K562 (cell line): Measurements from ENCODE around the gene WDR81. TPM values are rescaled to one million over a fixed set of nuclear protein-coding genes. Genes with fewer than 3 reads are reported as not detected.

ENCODE experiments used
- CEBPB ChIP-seq: fragments of 450-650 bp; IDR thresholded peaks from 2 replicates; pipeline ENCODE4 v1.6.1; 2016; ENCODE audit warnings: missing genetic modification characterization, missing compliant biosample characterization
- MCM5 ChIP-seq: fragments of 450-650 bp; IDR thresholded peaks from 2 replicates; pipeline ENCODE4 v1.6.1; 2016; ENCODE audit warnings: low read depth
- ZFX ChIP-seq: sonication (generic); formaldehyde crosslinking; IDR thresholded peaks from 2 replicates; pipeline ENCODE4 v1.8.0; 2022; ENCODE audit warnings: mild to moderate bottlenecking, missing genetic modification reagents, moderate library complexity
- ZNF143 ChIP-seq: sonication (generic); formaldehyde crosslinking; IDR thresholded peaks from 2 replicates; pipeline ENCODE4 v1.9.0; 2022; ENCODE audit warnings: mild to moderate bottlenecking, missing genetic modification reagents
- ZNF282 ChIP-seq: sonication (generic); formaldehyde crosslinking; IDR thresholded peaks from 2 replicates; pipeline ENCODE4 v1.8.1; 2023; ENCODE audit warnings: missing genetic modification reagents
- polyA plus RNA-seq, 8 experiments: library from polyadenylated mRNA; depleted of rRNA in 4 of 8; stranded (reverse) in 5 of 8; unstranded in 3 of 8; fragments of >200 nt; fragmentation: Nextera tagmentation in 2 of 8; fragmentation: Illumina TruSeq in 1 of 8; extraction: Ambion mirVana in 2 of 8; extraction: Trizol in 1 of 8; gene quantifications; 2 replicates each; pipeline versions ENCODE4 v1.2.1 to v1.2.3, GENCODE V29; 2011 to 2014; ENCODE audit warnings: inconsistent platforms in 1 of 8, missing spikeins in 1 of 8
- total RNA-seq, 7 experiments: library from RNA; depleted of rRNA in 6 of 7; stranded (reverse); fragments of >200 nt in 6 of 7; fragmentation: Illumina TruSeq in 2 of 7; extraction: Trizol in 2 of 7; gene quantifications; 2 replicates each; pipeline versions ENCODE4 v1.2.1 to v1.2.3, GENCODE V29; 2011 to 2021; ENCODE audit warnings: low replicate concordance in 1 of 7
- TF ChIP-seq, protein P1 (sequence below): fragments of 250-450 bp; sonication (Bioruptor Pico); IDR thresholded peaks from 2 replicates; pipeline ENCODE4 v1.5.0; 2020; ENCODE audit warnings: mild to moderate bottlenecking
- TF ChIP-seq, protein P2 (sequence below): sonication (generic); formaldehyde crosslinking; IDR thresholded peaks from 2 replicates; pipeline ENCODE4 v1.8.0; 2022; ENCODE audit warnings: missing genetic modification reagents, mild to moderate bottlenecking, moderate library complexity, borderline replicate concordance

The WDR81 gene
- total and polyA plus RNA-seq, 9 of the 15 experiments (the other 6 are each of a cell fraction or from before 2014, with no cell fraction given), result 0.01 to 17.1 (median 3.3) TPM

DNA sequence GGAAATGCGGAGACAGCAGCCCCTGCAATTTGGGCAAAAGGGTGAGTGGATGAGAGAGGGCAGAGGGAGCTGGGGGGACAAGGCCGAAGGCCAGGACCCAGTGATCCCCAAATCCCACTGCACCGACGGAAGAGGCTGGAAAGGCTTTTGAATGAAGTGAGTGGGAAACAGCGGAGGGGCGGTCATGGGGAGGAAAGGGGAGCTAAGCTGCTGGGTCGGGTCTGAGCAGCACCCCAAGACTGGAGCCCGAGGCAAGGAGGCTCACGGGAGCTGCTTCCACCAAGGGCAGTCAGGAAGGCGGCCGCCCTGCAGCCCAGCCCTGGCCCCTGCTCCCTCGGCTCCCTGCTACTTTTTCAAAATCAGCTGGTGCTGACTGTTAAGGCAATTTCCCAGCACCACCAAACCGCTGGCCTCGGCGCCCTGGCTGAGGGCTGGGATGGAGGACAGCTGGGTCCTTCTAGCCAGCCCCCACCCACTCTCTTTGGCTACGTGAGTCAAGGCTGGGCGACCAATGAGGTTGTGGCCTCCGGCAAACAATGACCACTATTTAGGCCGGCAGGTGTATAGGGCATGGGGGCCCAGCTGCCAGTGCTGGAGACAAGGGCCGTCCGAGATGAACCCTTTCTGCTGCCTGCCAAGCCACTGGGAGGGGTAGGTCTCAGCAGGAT is 37.9 kb downstream of the WDR81 start (continued):
- TF ChIP-seq, protein P1, sequence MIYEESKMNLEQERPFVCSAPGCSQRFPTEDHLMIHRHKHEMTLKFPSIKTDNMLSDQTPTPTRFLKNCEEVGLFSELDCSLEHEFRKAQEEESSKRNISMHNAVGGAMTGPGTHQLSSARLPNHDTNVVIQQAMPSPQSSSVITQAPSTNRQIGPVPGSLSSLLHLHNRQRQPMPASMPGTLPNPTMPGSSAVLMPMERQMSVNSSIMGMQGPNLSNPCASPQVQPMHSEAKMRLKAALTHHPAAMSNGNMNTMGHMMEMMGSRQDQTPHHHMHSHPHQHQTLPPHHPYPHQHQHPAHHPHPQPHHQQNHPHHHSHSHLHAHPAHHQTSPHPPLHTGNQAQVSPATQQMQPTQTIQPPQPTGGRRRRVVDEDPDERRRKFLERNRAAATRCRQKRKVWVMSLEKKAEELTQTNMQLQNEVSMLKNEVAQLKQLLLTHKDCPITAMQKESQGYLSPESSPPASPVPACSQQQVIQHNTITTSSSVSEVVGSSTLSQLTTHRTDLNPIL (CRISPR knock-in tag), result no peak
- TF ChIP-seq ZNF282 (CRISPR knock-in tag) (no peak), CEBPB (no peak), MCM5 (no peak), ZFX (CRISPR knock-in tag) (peak; percentile 54), ZNF143 (CRISPR knock-in tag) (peak; percentile 62)
- TF ChIP-seq, protein P2, sequence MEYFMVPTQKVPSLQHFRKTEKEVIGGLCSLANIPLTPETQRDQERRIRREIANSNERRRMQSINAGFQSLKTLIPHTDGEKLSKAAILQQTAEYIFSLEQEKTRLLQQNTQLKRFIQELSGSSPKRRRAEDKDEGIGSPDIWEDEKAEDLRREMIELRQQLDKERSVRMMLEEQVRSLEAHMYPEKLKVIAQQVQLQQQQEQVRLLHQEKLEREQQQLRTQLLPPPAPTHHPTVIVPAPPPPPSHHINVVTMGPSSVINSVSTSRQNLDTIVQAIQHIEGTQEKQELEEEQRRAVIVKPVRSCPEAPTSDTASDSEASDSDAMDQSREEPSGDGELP (CRISPR knock-in tag), result peak; percentile 94
